ENCODE measurements around the gene RNF175. TPM values are rescaled to one million over a fixed set of nuclear protein-coding genes. Genes with fewer than 3 reads are reported as not detected.
"Not testable (repeated sequence)": the region's sequence is repeated elsewhere in the genome, so short reads cannot be mapped to it uniquely, and the experiment has no call there.

The RNF175 gene
- total and polyA plus RNA-seq, 4 donors = 7.8 to 41.7 (median 32.9) TPM

GRCh38 chr4:153668647-153669046, 91.2 kb downstream of the RNF175 start:
- H3K27ac ChIP-seq (ENCODE audit: low read depth, low read length) = no peak overlapping the region
- H3K4me3 ChIP-seq (ENCODE audit: low read depth, low read length) = no peak overlapping the region
- H3K27me3 ChIP-seq (ENCODE audit: control insufficient read depth, insufficient read depth, low read length) = no peaks in the 10 kb centered on the region
- WGBS (ENCODE audit: insufficient coverage) = 90% methylated on average over 2 of the region's 2 CpGs
- H3K36me3 ChIP-seq (ENCODE audit: control insufficient read depth, insufficient read depth, low read length) = no peaks in the 10 kb centered on the region
- no peak for DNase-seq (ENCODE audit: low read depth in 4 of 6, low spot score in 6 of 6)
- no peaks in the 10 kb centered on the region for H3K4me1 ChIP-seq (ENCODE audit: control insufficient read depth, insufficient read depth, low read length)
- H3K9me3 ChIP-seq (ENCODE audit: control insufficient read depth, insufficient read depth, low read length) = peaks cover 2% of the 10 kb centered on the region

DNA sequence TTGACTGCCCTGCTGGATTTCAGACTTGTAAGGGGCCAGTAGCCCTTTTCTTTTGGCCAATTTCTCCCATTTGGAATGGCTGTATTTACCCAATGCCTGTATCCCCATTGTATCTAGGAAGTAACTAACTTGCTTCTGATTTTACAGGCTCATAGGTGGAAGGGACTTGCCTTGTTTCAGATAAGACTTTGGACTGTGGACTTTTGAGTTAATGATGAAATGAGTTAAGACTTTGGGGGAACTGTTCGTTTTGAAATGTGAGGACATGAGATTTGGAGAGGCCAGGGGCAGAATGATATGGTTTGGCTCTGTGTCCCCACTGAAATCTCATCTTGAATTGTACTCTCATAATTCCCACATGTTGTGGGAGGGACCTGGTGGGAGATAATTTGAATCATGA, 93.3 kb downstream of the RNF175 start:
- not testable (repeated sequence) for DNase-seq (ENCODE audit: low read depth in 4 of 6, low spot score in 6 of 6); H3K27me3 ChIP-seq (ENCODE audit: control insufficient read depth, insufficient read depth, low read length); H3K27ac ChIP-seq (ENCODE audit: low read depth, low read length); H3K4me3 ChIP-seq (ENCODE audit: low read depth, low read length); H3K9me3 ChIP-seq (ENCODE audit: control insufficient read depth, insufficient read depth, low read length); H3K36me3 ChIP-seq (ENCODE audit: control insufficient read depth, insufficient read depth, low read length); H3K4me1 ChIP-seq (ENCODE audit: control insufficient read depth, insufficient read depth, low read length)
- 100% methylated on average over 1 of the region's 1 CpG for WGBS (ENCODE audit: insufficient coverage)

DNA sequence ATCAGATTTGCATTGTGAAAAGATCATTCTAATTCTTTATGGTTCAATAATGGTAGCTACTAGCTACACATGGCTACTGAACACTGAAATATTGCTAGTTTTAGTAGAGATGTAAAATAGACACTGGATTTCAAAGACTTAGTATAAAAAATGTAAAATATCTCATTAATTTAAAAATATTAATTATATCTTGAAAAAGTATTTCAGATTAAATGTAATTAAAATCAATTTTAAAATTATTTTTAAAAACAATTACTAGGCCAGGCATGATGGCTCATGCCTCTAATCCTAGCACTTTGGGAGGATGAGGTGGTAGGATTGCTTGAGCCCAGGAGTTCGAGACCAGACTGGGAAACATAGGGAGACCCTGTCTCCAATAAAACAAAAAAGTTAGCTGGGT, 96.2 kb downstream of the RNF175 start:
- Histone ChIP-seq H3K27ac (ENCODE audit: low read depth, low read length) (no peak overlapping the region), H3K4me3 (ENCODE audit: low read depth, low read length) (no peak overlapping the region), H3K27me3 (ENCODE audit: control insufficient read depth, insufficient read depth, low read length) (no peaks in the 10 kb centered on the region), H3K9me3 (ENCODE audit: control insufficient read depth, insufficient read depth, low read length) (peaks cover 2% of the 10 kb centered on the region), H3K36me3 (ENCODE audit: control insufficient read depth, insufficient read depth, low read length) (no peaks in the 10 kb centered on the region), H3K4me1 (ENCODE audit: control insufficient read depth, insufficient read depth, low read length) (no peaks in the 10 kb centered on the region)
- DNase-seq (ENCODE audit: low read depth in 4 of 6, low spot score in 6 of 6) = no peak
- no CpG with 5 or more reads among the region's 1 CpG for WGBS (ENCODE audit: insufficient coverage)

DNA sequence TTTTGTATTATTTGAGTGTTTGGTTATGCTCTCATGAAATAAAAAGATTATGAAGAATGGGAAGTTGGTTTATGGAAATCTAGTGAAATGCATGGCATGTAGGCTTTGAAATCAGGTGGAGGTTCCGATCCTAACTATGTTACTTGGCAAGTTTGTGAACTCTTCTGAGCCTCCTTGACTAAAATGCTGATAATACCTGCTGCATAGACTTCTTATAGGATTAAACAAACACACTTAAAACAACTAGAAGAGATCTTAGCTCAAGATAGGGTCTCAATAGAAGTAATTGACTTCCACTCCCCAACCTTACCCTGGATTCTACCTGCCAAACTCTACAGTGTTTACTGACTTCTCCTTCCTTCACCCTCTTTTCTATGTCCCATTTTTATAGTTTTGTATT, 97.9 kb downstream of the RNF175 start:
- no CpG with 5 or more reads among the region's 1 CpG for WGBS (ENCODE audit: insufficient coverage)
- no peaks in the 10 kb centered on the region for H3K36me3 ChIP-seq (ENCODE audit: control insufficient read depth, insufficient read depth, low read length)
- H3K9me3 ChIP-seq (ENCODE audit: control insufficient read depth, insufficient read depth, low read length) = peaks cover 2% of the 10 kb centered on the region
- no peaks in the 10 kb centered on the region for H3K4me1 ChIP-seq (ENCODE audit: control insufficient read depth, insufficient read depth, low read length)
- no peak for DNase-seq (ENCODE audit: low read depth in 4 of 6, low spot score in 6 of 6)
- H3K27ac ChIP-seq (ENCODE audit: low read depth, low read length) = no peak overlapping the region
- no peaks in the 10 kb centered on the region for H3K27me3 ChIP-seq (ENCODE audit: control insufficient read depth, insufficient read depth, low read length)
- no peak overlapping the region for H3K4me3 ChIP-seq (ENCODE audit: low read depth, low read length)

DNA sequence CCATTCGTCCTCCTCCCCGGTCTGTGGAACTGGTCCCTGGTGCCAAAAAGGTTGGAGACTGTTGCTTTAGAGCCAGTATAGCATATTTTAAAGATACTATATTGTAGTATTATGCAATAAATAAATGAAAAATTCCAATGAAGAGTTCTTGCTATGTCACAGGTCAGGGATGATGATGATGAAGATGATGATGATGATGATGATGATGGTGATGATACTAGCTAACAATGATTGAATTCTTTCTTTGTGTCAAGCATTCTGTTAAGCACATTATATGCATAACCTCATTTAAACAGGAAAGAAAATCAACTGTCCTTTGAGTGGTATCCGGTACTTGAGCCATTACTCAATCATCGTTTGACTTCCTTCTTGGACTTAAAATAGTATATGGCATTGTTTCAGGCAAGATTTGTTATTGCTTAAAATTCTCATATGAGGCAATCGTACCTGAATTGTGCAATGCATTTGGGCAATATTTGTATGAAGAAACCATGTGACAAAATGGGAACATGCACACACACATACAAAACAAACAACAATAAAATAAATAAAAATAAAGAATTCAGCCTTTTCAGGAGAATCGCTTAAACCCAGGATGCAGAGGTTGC, 98.5 kb downstream of the RNF175 start:
- WGBS (ENCODE audit: insufficient coverage) = 90% methylated on average over 3 of the region's 6 CpGs
- H3K4me1 ChIP-seq (ENCODE audit: control insufficient read depth, insufficient read depth, low read length) = no peaks in the 10 kb centered on the region
- no peaks in the 10 kb centered on the region for H3K27me3 ChIP-seq (ENCODE audit: control insufficient read depth, insufficient read depth, low read length)
- H3K36me3 ChIP-seq (ENCODE audit: control insufficient read depth, insufficient read depth, low read length) = no peaks in the 10 kb centered on the region
- H3K4me3 ChIP-seq (ENCODE audit: low read depth, low read length) = no peak overlapping the region
- no peak for DNase-seq (ENCODE audit: low read depth in 4 of 6, low spot score in 6 of 6)
- no peak overlapping the region for H3K27ac ChIP-seq (ENCODE audit: low read depth, low read length)
- H3K9me3 ChIP-seq (ENCODE audit: control insufficient read depth, insufficient read depth, low read length) = peaks cover 2% of the 10 kb centered on the region

Other genes starting within 250 kb of the RNF175 start
- gene TLR2, start 75.7 kb downstream of the RNF175 start, total RNA-seq = 10 to 100 TPM in 1 of 2 donors, 1 to 10 TPM in 1; 3.7 to 12.1 TPM
- gene TLR2, start 75.7 kb downstream of the RNF175 start, polyA plus RNA-seq (ENCODE audit: insufficient read length in 2 of 2) = 1 to 10 TPM; 1.2 to 1.6 TPM
- gene SFRP2, start 29.1 kb upstream of the RNF175 start, total RNA-seq = 10 to 100 TPM; 25.6 to 28.5 TPM
- 10 to 100 TPM; 44.7 to 66.5 TPM for gene SFRP2, start 29.1 kb upstream of the RNF175 start, polyA plus RNA-seq (ENCODE audit: insufficient read length in 2 of 2)